Mammary microvascular endothelial cell (primary cell): Measurements from ENCODE around the gene POU5F2. TPM values are rescaled to one million over a fixed set of nuclear protein-coding genes. Genes with fewer than 3 reads are reported as not detected.

Source experiments
- total RNA-seq: library from RNA; depleted of rRNA; stranded (reverse); fragments of >200 nt; gene quantifications from 2 replicates; pipeline ENCODE4 v1.2.3, GENCODE V29; 2015

Gene POU5F2, protein sequence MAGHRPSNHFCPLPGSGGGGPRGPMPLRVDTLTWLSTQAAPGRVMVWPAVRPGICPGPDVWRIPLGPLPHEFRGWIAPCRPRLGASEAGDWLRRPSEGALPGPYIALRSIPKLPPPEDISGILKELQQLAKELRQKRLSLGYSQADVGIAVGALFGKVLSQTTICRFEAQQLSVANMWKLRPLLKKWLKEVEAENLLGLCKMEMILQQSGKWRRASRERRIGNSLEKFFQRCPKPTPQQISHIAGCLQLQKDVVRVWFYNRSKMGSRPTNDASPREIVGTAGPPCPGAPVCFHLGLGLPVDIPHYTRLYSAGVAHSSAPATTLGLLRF
- total RNA-seq, result 0.07 and 0.15 TPM in 2 replicates

DNA sequence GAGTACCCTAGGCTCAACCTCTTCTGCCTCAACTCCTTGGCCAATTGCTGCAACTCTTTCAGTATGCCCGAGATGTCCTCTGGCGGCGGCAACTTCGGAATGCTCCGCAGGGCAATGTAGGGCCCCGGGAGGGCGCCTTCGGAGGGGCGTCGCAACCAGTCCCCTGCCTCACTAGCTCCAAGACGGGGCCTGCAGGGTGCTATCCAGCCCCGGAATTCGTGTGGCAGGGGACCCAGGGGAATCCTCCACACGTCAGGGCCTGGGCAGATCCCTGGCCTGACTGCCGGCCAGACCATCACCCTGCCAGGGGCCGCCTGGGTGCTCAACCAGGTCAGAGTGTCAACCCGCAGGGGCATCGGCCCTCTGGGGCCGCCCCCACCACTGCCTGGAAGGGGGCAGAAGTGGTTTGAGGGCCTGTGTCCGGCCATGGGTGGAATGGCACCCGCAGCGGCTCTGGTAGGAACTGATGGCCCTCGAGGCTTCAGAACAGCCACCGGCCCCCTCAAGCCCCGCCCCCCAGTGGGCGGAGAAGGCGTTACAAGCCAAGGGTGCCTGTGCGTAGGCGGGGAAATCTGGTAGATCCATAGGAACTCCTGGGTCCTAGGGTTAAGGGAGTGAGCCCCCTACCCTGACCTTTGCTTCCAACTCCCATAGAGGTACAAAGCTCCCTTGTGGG is at the start of gene POU5F2:
POU5F2 (minus strand) TSS at position 465 of the 676 bp plus-strand sequence; CDS start at position 428, 37 bp downstream.

Other genes starting within 250 kb of the POU5F2 start
- gene NR2F1-AS1, start 160.4 kb downstream of the POU5F2 start, total RNA-seq, result 7.9 and 8.0 TPM in 2 replicates
- 14.1 and 16.0 TPM in 2 replicates for gene NR2F1, start 158.4 kb downstream of the POU5F2 start, total RNA-seq